Measurements from ENCODE around the gene APH1B.

GRCh38 chr15:63244399-63244798 is 33.0 kb upstream of the APH1B start:
- TF ChIP-seq CTCF (conservative IDR thresholded peaks at IDR 0.05) (no peak), EZH2 (IDR thresholded peaks at IDR 0.05; ENCODE audit: low read depth) (no peak)
